HEK293 (cell line): ENCODE results near the gene DIRAS1.

Experiments
- CTCF ChIA-PET: fragments of 350-600 bp; formaldehyde crosslinking; extraction: SDS; loops from one replicate; lab custom pipeline; 2021; ENCODE audit warnings: antibody characterized with exemption; lab: Yijun Ruan, JAX
- POLR2A ChIA-PET: fragments of 300-600 bp; formaldehyde crosslinking; extraction: SDS; loops from one replicate; lab custom pipeline; 2020; ENCODE audit warnings: antibody characterized with exemption, inconsistent platforms; lab: Yijun Ruan, JAX
- H3K27ac ChIP-seq: fragments of 200-500 bp; sonication (Bioruptor generic); 2 replicates; pipeline ENCODE4 v1.5.1; 2014; ENCODE audit warnings: low read depth, low read length, control low read depth, inconsistent platforms; ENCODE audit errors: extremely low read depth
- H3K36me3 ChIP-seq, 2 experiments: fragments of 200-500 bp in 1 of 2; sonication (Bioruptor generic) in 1 of 2; 1 replicate in 1 of 2; 2 replicates in 1 of 2; pipeline ENCODE4 v1.5.1; 2014 to 2017; ENCODE audit warnings: inconsistent platforms in 2 of 2, low read length in 2 of 2; ENCODE audit not compliant: control insufficient read depth in 2 of 2, insufficient read depth in 1 of 2
- H3K4me1 ChIP-seq: fragments of 200-500 bp; sonication (Bioruptor generic); 2 replicates; pipeline ENCODE4 v1.5.1; 2014; ENCODE audit warnings: mild to moderate bottlenecking, low read length, inconsistent platforms; ENCODE audit not compliant: control insufficient read depth, insufficient read depth
- H3K4me3 ChIP-seq: 2 replicates; pipeline ENCODE4 v1.5.1; 2011; ENCODE audit warnings: low read depth, mild to moderate bottlenecking, control low read depth, low read length, moderate library complexity
- H3K9me3 ChIP-seq: fragments of 200-500 bp; sonication (Bioruptor generic); 2 replicates; pipeline ENCODE4 v1.5.1; 2014; ENCODE audit warnings: low read depth, low read length, inconsistent platforms; ENCODE audit not compliant: control insufficient read depth, insufficient read depth
- GLI2 ChIP-seq: fragments of 450-650 bp; formaldehyde crosslinking; IDR thresholded peaks from 2 replicates; pipeline ENCODE4; 2017; ENCODE audit warnings: missing biosample characterization, missing genetic modification characterization, low read depth, borderline replicate concordance
- GLIS1 ChIP-seq: fragments of 450-650 bp; formaldehyde crosslinking; IDR thresholded peaks from 2 replicates; pipeline ENCODE4 v1.5.1; 2016; ENCODE audit warnings: missing biosample characterization, missing genetic modification characterization
- GLIS2 ChIP-seq: fragments of 450-650 bp; formaldehyde crosslinking; IDR thresholded peaks from 2 replicates; pipeline ENCODE4 v1.5.1; 2016; ENCODE audit warnings: missing biosample characterization, missing genetic modification characterization
- KLF8 ChIP-seq: fragments of 450-650 bp; formaldehyde crosslinking; IDR thresholded peaks from 2 replicates; pipeline ENCODE4 v1.5.1; 2016; ENCODE audit warnings: missing biosample characterization, missing genetic modification characterization
- PATZ1 ChIP-seq: fragments of 450-650 bp; formaldehyde crosslinking; IDR thresholded peaks from 2 replicates; pipeline ENCODE4 v1.5.1; 2016; ENCODE audit warnings: missing biosample characterization, missing genetic modification characterization
- PBX3 ChIP-seq: sonication (generic); formaldehyde crosslinking; IDR thresholded peaks from 2 replicates; pipeline ENCODE4 v1.8.1; 2022; ENCODE audit warnings: mild to moderate bottlenecking, moderate library complexity, missing genetic modification reagents
- PRDM6 ChIP-seq: fragments of 450-650 bp; formaldehyde crosslinking; IDR thresholded peaks from 2 replicates; pipeline ENCODE4 v1.5.1; 2017; ENCODE audit warnings: missing biosample characterization, missing genetic modification characterization
- SP2 ChIP-seq: fragments of 450-650 bp; formaldehyde crosslinking; IDR thresholded peaks from 2 replicates; pipeline ENCODE4 v1.5.1; 2016; ENCODE audit warnings: missing biosample characterization, missing genetic modification characterization
- SP3 ChIP-seq: fragments of 450-650 bp; formaldehyde crosslinking; IDR thresholded peaks from 2 replicates; pipeline ENCODE4 v1.5.1; 2016; ENCODE audit warnings: missing biosample characterization, missing genetic modification characterization
- ZBTB7A ChIP-seq: fragments of 450-650 bp; formaldehyde crosslinking; IDR thresholded peaks from 2 replicates; pipeline ENCODE4 v1.5.1; 2016; ENCODE audit warnings: low read depth, missing biosample characterization, missing genetic modification characterization
- ZNF10 ChIP-seq: fragments of 450-650 bp; formaldehyde crosslinking; IDR thresholded peaks from 2 replicates; pipeline ENCODE4 v1.5.1; 2017; ENCODE audit warnings: missing biosample characterization, missing genetic modification characterization
- ZNF146 ChIP-seq: fragments of 450-650 bp; formaldehyde crosslinking; IDR thresholded peaks from 2 replicates; pipeline ENCODE4 v1.5.1; 2016; ENCODE audit warnings: missing biosample characterization, missing genetic modification characterization
- ZNF148 ChIP-seq: fragments of 450-650 bp; formaldehyde crosslinking; IDR thresholded peaks from 2 replicates; pipeline ENCODE4 v1.5.0; 2017; ENCODE audit warnings: missing biosample characterization, missing genetic modification characterization, borderline replicate concordance
- ZNF23 ChIP-seq: fragments of 450-650 bp; formaldehyde crosslinking; IDR thresholded peaks from 2 replicates; pipeline ENCODE4 v1.5.1; 2016; ENCODE audit warnings: missing biosample characterization, missing genetic modification characterization, borderline replicate concordance
- ZNF24 ChIP-seq: fragments of 450-650 bp; formaldehyde crosslinking; IDR thresholded peaks from 2 replicates; pipeline ENCODE4 v1.5.1; 2016; ENCODE audit warnings: missing biosample characterization, missing genetic modification characterization
- ZNF280C ChIP-seq: fragments of 450-650 bp; formaldehyde crosslinking; IDR thresholded peaks from 2 replicates; pipeline ENCODE4 v1.5.1; 2016; ENCODE audit warnings: missing biosample characterization, missing genetic modification characterization
- ZNF404 ChIP-seq: fragments of 450-650 bp; formaldehyde crosslinking; IDR thresholded peaks from 2 replicates; pipeline ENCODE4 v1.5.1; 2017; ENCODE audit warnings: missing biosample characterization, missing genetic modification characterization
- ZNF513 ChIP-seq: fragments of 450-650 bp; IDR thresholded peaks from 2 replicates; pipeline ENCODE4 v1.5.1; 2018; ENCODE audit warnings: missing biosample characterization, missing genetic modification characterization
- ZNF664 ChIP-seq: fragments of 450-650 bp; formaldehyde crosslinking; IDR thresholded peaks from 2 replicates; pipeline ENCODE4 v1.5.1; 2016; ENCODE audit warnings: missing biosample characterization, missing genetic modification characterization
- ZNF768 ChIP-seq: fragments of 450-650 bp; formaldehyde crosslinking; IDR thresholded peaks from 2 replicates; pipeline ENCODE4 v1.5.1; 2018; ENCODE audit warnings: missing biosample characterization, mild to moderate bottlenecking, missing genetic modification characterization
- ZNF830 ChIP-seq: fragments of 450-650 bp; IDR thresholded peaks from 2 replicates; pipeline ENCODE4 v1.5.0; 2018; ENCODE audit warnings: missing biosample characterization, missing genetic modification characterization, low read depth, mild to moderate bottlenecking, moderate library complexity
- ZSCAN23 ChIP-seq: fragments of 450-650 bp; formaldehyde crosslinking; IDR thresholded peaks from 2 replicates; pipeline ENCODE4 v1.5.1; 2016; ENCODE audit warnings: missing biosample characterization, missing genetic modification characterization
- ZSCAN5A ChIP-seq: fragments of 450-650 bp; formaldehyde crosslinking; IDR thresholded peaks from 2 replicates; pipeline ENCODE4 v1.5.1; 2016; ENCODE audit warnings: missing biosample characterization, missing genetic modification characterization

The DIRAS1 gene

GRCh38 chr19:2720777-2721569 is at the start of gene DIRAS1:
Gene DIRAS1, minus strand, starts transcription at chr19:2721372. Its CDS starts 3,566 bp downstream, at chr19:2717806.
- H3K27ac ChIP-seq: no peak within 1 kb of the TSS
- no peaks in the 10 kb centered on the region for H3K9me3 ChIP-seq
- CTCF ChIA-PET: interaction anchor here (0.6 kb wide), 1 partner anchor 547 kb away, joined by 3 read pairs; no protein-coding TSS in a partner anchor
- no peak for TF ChIP-seq ZNF24 (tag by site-specific recombination)
- TF ChIP-seq SP2: peak; percentile 54
- no peak for TF ChIP-seq ZNF148 (tag by site-specific recombination)
- peak; percentile 57 for TF ChIP-seq GLIS1 (tag by site-specific recombination)
- TF ChIP-seq ZNF768 (tag by site-specific recombination): no peak
- TF ChIP-seq ZSCAN5A (tag by site-specific recombination): no peak
- TF ChIP-seq ZNF664 (tag by site-specific recombination): no peak
- TF ChIP-seq ZNF830 (tag by site-specific recombination): no peak
- TF ChIP-seq ZNF23 (tag by site-specific recombination): no peak
- no peak for TF ChIP-seq ZSCAN23
- no peak for TF ChIP-seq ZNF280C (tag by site-specific recombination)
- no peak for TF ChIP-seq PRDM6 (tag by site-specific recombination)
- peak; percentile 45; the same call in 1 of the 2 replicates for TF ChIP-seq KLF8 (tag by site-specific recombination)
- TF ChIP-seq GLI2 (tag by site-specific recombination): no peak
- TF ChIP-seq ZNF146 (tag by site-specific recombination): no peak
- no peak for TF ChIP-seq ZNF513 (tag by site-specific recombination)
- no peak for TF ChIP-seq ZNF404 (tag by site-specific recombination)
- TF ChIP-seq PBX3 (CRISPR knock-in tag): no peak
- TF ChIP-seq SP3 (tag by site-specific recombination): peak; percentile 51
- TF ChIP-seq ZNF10: no peak
- peak; percentile 64; the same call in 1 of the 2 replicates for TF ChIP-seq ZBTB7A (tag by site-specific recombination)
- peak; percentile 63; the same call in 1 of the 2 replicates for TF ChIP-seq PATZ1 (tag by site-specific recombination)
- peak; percentile 43; the same call in 1 of the 2 replicates for TF ChIP-seq GLIS2 (tag by site-specific recombination)
- POLR2A ChIA-PET: interaction anchor here (0.5 kb wide), 1 partner anchor 1631 kb away, joined by 3 read pairs; no protein-coding TSS in a partner anchor
- H3K4me1 ChIP-seq: no peaks in the 10 kb centered on the region
- H3K4me3 ChIP-seq: peak within 1 kb of the TSS; percentile 37
- peaks cover 0 to 19% of the 10 kb centered on the region in 2 experiments; a peak in 1 of 3 replicates for H3K36me3 ChIP-seq
